Cerebellar nuclear complex (tissue), 1 donor: Measurements from ENCODE around the gene NUCKS1.

Source experiments
- DNase-seq, 2 experiments: peaks; one replicate each; lab custom pipeline; 2025; lab: John Stamatoyannopoulos, UW

Gene NUCKS1

DNA sequence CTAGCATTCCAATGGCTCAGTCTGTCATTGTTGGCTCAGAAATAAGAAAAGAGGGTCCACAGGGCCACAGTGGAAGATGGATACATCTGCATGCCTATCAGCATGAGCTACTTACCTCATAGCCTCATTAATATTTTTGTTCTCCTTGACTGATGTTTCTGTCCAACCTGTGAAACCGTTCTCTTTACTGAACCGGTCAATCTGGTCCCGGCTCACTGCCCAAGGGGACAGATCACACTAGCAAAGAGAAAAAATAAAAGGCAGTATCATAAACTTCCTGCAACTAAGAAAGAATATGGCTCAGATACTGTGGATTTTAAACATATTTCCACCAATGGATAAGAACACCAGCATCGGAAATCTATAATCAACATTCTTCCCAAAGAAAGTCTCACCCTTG is 20.6 kb upstream of the NUCKS1 start:
- DNase-seq, result no peak

DNA sequence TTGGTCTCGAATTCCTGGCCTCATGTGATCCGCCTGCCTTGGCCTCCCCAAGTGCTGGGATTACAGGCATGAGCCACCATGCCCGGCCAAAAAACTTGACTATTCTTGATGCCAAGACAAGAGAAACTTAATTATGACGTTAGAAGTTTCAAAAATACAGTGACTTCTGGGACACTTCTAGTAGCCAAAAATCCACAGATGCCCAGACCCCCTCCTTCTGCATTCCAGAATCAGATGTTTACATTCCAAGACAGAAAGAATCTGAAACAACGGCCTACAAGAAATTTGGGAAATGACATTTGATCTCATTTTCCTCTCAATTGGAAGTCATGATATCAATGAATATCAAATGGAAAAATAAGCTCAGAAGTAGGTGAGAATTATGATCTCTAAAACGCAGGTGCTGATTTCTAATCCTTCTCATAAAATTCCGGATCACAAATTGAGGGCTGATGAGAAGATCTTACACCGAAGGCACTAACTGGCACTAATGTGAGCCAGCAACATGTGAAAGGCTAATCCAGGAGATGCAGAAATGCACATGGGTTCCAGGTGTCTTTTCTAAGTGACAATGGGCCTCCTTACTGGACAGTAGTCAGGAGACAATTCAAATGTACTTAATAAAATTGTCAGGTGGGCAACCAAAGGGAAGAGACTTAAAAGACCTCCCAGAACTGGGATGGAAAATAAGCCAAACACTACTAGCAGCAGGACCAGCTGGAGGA is 19.8 kb upstream of the NUCKS1 start:
- no peak for DNase-seq

DNA sequence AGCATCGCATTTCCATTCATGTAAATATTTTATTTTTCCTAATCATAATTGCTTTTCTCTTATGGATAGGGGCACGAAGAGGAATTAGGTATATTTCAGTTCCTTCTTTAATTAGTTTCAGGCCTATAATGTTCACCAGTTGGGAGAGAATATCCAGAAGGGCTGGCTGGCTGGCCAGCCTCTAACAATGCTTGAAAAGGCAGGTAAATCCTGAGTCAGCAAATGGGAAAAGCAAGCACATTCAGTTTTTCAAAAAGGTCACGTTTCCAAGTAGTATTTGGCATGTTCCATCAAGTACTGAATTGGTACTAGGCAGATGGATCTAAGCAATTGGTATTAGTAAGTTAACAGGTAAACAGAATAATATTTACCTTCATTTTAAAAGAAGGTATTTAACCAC is 17.3 kb upstream of the NUCKS1 start:
- no peak for DNase-seq

DNA sequence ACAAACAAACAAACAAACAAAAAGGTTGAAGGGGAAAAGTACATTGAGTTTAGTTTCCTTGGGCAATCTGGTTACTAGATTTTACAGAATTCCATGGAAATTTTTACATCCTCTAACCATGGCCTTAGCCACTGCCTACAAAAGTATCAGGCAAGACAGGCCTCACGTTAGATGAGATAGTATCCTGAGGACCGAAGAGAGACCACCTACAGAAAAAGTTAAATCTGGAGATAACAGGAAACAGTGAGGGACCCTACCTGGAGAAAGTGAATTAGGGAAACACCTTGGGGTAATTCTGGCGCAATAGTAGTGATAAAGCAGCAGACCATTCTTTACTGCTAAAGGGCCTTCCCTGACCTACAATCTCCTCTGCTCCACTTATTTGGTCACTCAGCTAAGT is 16.6 kb upstream of the NUCKS1 start:
- no peak for DNase-seq

DNA sequence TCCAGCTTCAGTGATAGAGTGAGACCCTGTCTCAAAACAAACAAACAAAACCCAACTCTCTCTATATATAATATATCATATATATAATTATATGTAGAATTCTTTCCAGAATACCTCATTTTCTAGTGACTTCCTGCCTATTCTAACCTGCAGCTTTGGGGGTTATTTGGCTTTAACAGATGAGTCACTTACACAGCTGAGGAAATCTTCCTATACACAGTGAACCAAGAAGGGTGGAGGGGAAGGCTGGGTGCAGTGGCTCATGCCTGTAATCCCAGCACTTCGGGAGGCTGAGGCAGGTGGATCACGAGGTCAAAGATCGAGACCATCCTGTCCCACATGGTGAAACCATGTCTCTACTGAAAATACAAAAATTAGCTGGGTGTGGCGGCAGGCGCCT is 16.1 kb upstream of the NUCKS1 start:
- no peak for DNase-seq

DNA sequence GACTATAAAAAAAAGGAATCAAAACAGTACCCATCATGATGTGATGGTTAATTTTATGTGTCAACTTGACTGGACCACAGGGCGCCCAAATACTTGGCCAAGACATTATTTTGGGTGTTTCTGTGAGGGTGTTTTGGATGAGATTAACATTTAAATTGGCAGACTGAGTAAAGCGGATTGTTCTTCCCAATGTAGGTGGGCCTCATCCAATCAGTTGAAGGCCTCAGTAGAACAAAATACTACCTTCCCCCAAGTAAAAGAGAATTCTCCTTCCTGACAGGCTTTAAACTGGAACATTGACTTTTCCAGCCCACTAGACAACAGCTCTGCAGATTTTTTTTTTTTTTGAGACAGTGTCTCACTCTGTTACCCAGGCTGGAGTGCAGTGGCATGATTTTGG is 14.6 kb upstream of the NUCKS1 start:
- no peak for DNase-seq

DNA sequence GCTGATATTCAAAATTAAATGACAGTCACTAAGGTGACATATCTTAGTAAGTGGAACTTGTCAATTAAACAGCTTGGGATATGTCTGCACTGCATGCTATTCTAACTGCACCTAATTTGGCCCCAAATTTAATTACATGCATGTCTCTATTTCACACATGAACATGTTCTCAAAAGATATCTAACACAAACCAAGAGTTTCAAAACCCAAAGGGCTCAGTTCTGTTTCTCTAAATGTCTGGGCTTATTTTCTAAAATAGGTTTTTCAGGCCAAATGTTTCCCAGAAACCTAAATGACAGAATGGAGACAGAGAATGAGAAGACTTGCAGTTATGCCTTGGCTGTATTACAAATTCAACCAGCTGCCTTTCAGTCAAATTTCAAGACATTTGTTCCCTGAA is 14.0 kb upstream of the NUCKS1 start:
- no peak for DNase-seq

DNA sequence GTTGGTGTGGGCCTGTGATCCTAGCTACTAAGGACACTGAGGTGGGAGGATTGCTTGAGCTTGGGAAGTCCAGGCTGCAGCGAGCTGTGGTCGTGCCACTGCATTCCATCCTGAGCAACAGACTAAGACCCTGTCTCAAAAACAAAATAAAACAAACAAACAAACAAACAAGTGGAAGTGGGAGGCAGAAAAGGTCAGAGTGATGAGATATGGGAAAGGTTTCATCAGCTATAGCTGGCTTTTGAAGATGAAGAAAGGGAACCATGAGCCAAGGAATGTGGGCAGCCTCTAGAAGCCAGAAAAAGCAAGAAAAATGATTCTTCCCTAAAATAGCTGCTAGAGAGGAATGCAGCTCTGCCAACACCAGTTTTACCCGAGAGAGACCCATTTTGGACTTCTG is 10.6 kb upstream of the NUCKS1 start:
- DNase-seq, result no peak

DNA sequence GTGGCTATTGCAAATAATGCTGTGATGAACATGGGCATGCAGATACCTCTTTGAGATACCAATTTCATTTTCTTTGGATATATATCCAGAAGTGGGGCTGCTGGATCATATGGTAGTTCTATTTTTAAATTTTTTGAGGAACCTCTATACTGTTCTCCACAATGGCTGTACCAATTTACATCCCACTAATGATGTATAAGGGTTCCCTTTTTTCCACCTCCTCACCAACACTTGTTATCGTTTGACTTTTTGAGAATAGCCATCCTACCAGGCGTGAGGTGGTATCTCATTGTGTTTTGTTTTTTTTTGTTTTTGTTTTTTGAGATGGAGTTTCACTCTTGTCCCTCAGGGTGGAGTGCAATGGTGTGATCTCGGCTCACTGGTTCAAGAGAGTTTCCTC is 6.6 kb upstream of the NUCKS1 start:
- no peak for DNase-seq

DNA sequence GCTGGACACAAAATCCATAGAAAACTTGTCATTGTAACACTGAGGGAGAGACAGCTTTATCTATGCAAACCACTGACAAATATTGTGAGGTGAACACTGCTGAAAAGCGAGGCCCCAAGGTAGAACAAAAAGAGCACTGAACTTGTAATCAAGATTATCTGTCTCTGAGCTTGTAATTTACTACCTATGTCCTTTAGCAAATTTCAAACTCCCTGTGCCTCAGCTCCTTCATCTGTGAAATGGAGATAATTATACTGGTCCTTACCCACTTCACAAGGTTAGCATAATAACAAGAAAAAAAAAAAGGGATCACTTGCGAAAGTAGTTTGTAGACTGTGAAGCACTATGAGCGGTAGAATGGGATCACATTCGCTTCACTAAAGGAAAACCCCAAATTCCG is 4.9 kb upstream of the NUCKS1 start:
- DNase-seq, result no peak

DNA sequence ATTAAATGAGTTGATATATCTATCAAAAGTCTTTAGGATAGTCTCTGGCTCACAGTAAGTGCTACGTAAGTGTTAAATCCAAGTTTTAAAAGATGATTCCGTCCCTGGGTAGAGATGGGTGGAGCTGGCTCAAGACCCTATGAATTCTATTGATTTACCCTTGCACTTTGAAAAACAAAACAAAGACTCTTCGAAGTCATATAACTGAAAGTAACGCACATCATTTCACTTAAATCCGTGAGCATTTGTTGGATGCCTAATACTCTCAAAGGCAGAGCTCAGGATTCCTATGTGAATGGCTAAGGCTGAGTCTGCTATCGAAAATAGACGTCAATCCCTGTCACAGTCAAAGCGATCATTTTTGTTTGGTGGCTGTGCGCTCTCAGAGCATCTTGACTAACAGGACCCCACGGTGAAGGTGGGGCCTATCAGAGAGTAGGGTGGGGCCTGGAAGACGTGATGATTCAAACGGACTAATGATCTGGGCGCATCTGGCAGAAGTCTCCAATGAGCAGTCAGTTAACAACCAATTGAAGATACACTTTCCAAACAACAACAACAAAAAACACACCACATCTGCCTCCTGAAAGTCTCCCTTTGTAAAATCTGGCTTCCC is 1.2 kb upstream of the NUCKS1 start:
- DNase-seq, result no peak

DNA sequence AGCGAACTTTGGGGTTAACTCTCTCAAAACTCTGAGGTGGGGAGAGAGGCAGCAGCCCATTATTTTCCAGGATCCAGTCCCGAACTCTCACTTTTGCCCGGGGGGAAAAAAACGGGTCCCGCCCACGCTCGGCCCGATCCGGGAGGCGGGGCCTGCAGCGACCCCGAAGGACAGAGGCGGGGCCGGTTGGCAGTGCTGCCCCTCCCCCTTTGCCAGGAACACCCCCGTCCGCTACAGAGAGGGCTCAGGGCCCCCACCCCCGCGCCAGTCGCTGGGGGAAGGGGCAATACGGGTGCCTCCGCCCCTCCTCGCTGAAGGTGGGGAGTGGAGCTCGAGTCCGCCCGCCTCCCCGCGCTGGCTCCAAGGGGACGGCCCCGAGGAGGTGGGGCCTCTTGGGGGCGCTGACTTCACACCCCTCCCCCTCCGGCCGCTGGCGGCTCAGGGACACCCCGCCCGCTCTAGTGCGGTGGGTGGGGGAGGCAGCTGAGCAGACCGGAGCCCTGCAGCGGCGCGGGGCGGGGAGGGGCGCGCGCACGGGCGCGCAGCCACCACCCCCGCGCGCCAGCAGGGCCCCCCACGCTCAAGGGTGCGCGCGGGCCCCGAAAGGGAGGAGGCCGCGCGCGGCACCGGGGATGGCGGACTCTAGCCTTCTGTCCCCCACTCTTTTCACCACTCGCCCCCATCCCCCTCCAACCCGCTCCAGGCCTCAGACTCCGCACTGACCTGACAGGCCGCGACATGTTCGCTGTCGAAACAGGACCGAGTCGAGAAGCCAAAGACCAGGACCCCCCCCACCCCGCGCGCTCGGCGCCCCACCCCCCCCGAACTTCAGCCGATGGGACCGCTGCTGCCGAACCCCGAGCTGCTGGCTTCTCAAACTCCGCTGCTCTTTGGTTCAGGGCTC is 496 bp downstream of the NUCKS1 start:
- peak in 1 of 2 experiments; percentile 22 for DNase-seq

DNA sequence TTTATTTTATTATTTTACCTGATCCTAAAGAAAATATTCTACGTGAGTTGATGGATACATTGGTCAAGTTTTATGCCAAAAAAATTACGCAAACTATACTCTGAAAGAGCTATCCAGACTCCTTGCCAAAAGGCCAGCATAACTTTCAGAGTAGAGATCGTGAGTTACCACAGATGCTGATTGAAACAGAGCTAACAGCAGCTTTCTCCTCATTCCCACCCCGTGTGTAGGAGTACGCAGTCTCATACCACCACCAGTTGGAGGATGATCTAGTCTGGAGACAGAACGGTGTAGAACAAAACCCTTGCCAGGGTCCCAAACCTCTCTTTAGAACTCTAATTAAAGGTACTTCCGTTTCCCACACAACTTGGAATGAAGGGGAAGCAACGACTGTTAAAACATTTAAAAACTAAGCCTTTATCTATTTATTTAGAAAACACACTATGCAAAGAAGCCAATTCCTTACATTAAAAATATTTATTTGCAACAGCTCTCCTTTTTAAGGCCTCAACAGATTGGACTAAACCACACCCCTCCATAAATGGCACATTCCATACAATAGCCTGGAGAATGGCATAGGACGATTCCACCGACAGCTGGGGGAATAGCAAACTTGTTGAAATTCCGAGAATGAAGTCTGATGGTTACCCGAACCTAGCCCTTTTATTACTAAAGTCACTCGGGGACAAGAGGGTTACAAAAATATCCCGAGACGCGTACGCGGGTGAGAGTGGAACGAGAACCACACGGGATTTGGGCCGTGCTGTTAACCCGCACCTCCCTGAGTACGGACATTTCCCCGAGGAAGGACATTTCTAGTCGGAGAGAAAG is 1.4 kb downstream of the NUCKS1 start:
- DNase-seq, result no peak

DNA sequence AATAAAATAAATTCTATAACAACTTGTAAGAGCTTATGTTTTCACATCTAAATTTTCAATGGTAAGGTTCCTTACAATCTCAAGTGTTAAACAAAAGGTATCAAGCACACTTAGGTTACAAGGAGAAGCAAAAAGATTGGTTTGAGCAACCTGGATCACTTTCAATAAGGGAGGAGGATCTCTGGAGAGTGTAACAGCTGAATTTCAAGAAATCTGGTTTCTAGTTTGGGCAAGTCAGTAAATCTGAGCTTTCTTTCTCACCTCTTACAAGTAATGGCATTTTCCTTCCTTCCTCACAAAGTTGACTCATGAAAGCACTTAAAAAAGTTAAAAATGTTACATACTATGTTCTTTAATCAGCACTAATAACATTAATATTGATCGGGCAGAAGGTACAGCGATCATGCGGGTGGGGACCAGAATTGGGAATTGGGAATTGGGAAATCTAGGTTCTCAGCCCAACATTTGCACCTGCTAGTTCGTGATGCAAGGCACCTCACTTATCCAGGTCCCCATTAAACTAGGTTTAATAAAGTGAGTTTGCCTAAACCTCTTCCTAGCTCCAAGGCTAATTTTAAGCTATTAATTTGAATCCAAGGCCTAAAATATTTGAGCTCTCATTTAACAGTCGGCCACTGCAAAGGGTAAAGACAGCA is 3.1 kb downstream of the NUCKS1 start:
- DNase-seq, result no peak

DNA sequence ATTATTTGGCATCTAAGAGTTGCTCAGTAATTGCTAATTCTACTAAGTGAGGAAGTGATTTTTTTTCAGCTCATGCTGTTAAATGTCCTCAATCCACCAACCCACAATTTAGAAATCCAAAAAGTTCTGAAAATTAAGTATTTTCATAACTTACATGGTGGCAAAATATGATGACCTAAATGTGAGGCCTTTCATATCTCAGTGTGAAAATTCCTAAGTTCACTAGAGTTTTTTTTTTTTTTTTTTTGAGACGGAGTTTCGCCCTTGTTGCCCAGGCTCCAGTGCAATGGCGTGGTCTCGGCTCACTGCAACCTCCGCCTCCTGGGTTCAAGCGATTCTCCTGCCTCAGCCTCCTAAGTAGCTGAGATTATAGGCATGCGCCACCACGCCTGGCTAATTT is 5.6 kb downstream of the NUCKS1 start:
- no peak for DNase-seq

DNA sequence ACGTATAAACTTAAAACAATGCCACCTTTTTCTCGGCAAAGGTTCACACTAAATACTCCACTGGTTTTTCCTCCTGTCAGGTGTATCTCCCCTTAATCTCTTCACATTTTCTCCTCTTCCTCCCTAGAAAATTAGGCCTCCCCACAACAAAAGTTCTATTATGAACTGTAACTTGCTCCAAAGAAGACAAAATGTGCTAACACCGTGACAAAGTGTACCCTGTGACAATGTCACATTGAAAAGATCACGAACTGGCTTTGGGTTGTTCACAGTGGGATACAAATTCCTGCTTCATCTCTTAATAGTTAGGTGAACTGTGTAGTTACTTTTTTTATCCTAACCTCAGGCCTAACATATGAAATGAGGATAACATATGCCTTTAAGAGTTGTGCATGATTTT is 6.0 kb downstream of the NUCKS1 start:
- no peak for DNase-seq

DNA sequence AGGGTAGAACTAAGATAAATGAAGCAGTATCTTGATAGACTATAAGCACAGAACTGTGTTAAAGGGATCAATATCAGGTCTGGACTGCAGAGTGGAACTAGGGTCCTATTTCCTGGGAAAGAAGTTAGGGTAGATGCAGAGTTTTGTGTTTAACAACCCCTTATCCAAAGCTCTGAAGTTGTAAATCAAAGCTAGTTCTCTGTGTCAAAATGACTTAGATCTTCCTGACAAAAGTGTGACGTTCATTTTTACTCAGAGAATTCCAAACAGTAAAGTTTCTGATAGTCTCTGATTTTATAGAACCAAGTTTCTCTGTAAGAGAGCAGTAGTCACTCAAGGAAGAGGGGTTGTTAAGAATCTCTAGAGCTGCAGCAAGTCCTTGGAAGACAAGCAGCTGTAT is 8.3 kb downstream of the NUCKS1 start:
- DNase-seq, result no peak

DNA sequence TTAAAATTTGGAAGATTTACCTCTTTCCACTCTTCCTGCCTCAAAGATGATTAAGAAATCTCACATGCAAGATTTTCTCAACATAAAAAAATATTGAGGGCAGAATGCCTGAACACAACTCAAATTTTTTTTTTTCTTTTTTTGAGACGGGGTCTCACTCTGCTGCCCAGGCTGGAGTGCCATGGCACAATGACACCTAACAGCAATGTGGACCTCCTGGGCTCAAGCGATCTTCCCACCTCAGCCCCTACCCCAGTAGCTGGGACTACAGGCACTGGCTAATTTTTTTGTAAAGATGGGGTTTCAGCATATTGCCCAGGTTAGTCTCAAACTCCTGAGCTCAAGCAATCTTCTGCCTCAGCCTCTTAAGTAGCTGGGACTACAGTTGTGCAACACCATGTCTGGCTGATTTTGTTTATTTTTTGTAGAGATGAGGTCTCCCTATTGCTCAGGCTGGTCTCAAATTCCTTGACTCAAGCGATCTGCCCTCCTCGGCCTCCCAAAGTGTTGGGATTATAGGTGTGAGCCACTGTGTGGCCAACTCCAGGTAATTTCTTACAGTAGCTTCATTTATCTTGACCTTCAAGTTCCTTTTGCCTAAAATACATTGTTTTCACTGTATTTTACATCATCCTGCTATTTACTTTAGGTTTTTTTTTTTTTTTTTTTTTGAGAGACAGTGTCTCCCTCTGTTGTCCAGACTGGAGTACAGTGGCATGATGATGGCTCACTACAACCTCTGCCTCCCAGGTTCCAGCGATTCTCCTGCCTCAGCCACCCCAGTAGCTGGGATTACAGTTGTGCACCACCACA is 10.4 kb downstream of the NUCKS1 start:
- DNase-seq, result no peak

DNA sequence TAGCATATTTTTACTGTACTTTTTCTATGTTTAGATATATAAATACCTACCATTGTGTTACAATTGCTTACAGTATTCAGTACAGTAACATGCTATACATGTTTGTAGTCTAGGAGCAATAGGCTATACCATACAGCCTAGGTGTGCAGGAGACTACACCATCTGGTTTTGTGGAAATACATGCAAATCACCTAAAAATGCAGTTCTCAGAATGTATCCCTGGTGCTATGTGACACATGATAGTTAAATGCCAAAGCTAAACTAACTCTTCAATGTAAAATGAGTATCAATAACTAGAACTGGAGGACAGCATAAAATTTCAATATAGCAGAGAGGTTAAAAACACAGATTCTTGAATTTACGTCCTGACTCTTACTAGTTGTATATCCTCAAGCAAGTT is 14.8 kb downstream of the NUCKS1 start:
- DNase-seq, result no peak

DNA sequence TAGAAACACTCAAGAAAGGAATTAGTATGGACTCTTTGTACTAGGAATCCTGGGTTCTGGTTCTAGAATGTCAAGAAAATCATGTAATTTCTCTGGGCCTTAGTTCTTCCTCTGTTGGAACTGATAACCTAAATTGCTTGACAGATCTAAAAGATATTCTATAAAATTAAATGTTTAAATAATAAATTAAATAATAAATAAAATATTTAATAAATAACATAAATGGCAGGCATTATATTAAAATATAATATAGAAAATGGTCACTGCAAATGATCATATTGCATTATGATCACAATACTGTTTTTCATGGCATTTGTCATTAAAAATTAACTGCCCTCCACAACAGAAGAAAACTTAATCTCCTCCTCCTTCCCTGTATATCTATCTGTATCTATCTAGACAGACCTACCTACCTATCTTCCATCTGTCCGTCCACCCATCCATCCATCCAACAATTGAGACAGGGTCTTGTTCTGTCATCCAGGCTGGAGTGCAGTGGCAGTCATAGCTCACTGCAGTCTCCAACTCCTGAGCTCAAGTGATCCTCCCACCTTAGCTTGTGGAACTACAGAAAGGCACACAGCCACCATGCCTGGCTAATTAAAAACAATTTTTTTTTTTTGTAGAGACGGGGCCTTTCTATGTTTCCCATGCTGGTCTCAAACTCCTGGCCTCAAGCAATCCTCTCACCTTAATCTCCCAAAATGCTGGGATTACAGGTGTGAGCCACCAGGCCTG is 16.4 kb downstream of the NUCKS1 start:
- DNase-seq, result no peak
